IMR-90 (cell line): ENCODE results near the gene USB1. TPM values are rescaled to one million over a fixed set of nuclear protein-coding genes. Genes with fewer than 3 reads are reported as not detected.

Source experiments
- ATAC-seq: fragments of 200-7000 bp; cut with Tn5 transposase; 2 replicates; pipeline ENCODE4 v1.9.1; 2020; ENCODE audit warnings: low read depth, mild to moderate bottlenecking, moderate library complexity
- BruUV-seq: library from RNA; stranded (reverse); fragments of 400-500 nt; replicated peaks from 2 replicates; lab custom pipeline; 2021; lab: Mats Ljungman, UMichigan
- CTCF ChIA-PET: fragments of 300-600 bp; formaldehyde crosslinking; extraction: SDS; loops from one replicate; lab custom pipeline; 2021; ENCODE audit warnings: antibody characterized with exemption; lab: Yijun Ruan, JAX
- POLR2A ChIA-PET: fragments of 300-600 bp; sonication (Branson Sonifier 250); formaldehyde crosslinking; loops from one replicate; lab custom pipeline; 2022; ENCODE audit warnings: antibody characterized with exemption; ENCODE audit not compliant: unreplicated experiment; lab: Charles Lee
- DNase-seq: peaks from one replicate; pipeline ENCODE4 v3.0.0; 2013
- H2AFZ ChIP-seq: replicated peaks from 2 replicates; pipeline ENCODE3; 2013; ENCODE audit warnings: low read length, mild to moderate bottlenecking; ENCODE audit not compliant: poor library complexity
- H2AK5ac ChIP-seq: 2 replicates; pipeline ENCODE4 v1.6.1; 2013; ENCODE audit warnings: low read depth, low read length, inconsistent platforms
- H2AK9ac ChIP-seq: replicated peaks from 2 replicates; pipeline ENCODE3; 2013; ENCODE audit warnings: mild to moderate bottlenecking, low read depth, low read length, moderate library complexity; ENCODE audit not compliant: poor library complexity
- H2BK120ac ChIP-seq: 2 replicates; pipeline ENCODE4 v1.6.1; 2013; ENCODE audit warnings: low read depth, low read length, inconsistent platforms
- H2BK15ac ChIP-seq: 3 replicates; pipeline ENCODE4 v1.6.1; 2013; ENCODE audit warnings: low read depth, low read length, inconsistent platforms
- H2BK20ac ChIP-seq: 2 replicates; pipeline ENCODE4 v1.6.1; 2013; ENCODE audit warnings: low read depth, mild to moderate bottlenecking, inconsistent platforms, low read length, moderate library complexity
- H2BK5ac ChIP-seq: 2 replicates; pipeline ENCODE4 v1.6.1; 2013; ENCODE audit warnings: mild to moderate bottlenecking, low read depth, low read length, inconsistent platforms; ENCODE audit not compliant: poor library complexity, severe bottlenecking
- H3K14ac ChIP-seq: replicated peaks from 2 replicates; pipeline ENCODE4 v1.6.1; 2013; ENCODE audit warnings: low read depth, low read length, inconsistent platforms
- H3K18ac ChIP-seq: 2 replicates; pipeline ENCODE4 v1.6.1; 2013; ENCODE audit warnings: low read depth, low read length, control low read depth
- H3K23ac ChIP-seq: 2 replicates; pipeline ENCODE4 v1.6.1; 2013; ENCODE audit warnings: low read depth, low read length, inconsistent platforms
- H3K27ac ChIP-seq: 2 replicates; pipeline ENCODE4 v1.5.1; 2013; ENCODE audit warnings: mild to moderate bottlenecking, control low read depth, low read length; ENCODE audit not compliant: insufficient read depth
- H3K27me3 ChIP-seq: 2 replicates; pipeline ENCODE4 v1.6.1; 2013; ENCODE audit warnings: low read length; ENCODE audit not compliant: control insufficient read depth, insufficient read depth
- H3K36me3 ChIP-seq: 2 replicates; pipeline ENCODE4 v1.6.1; 2013; ENCODE audit warnings: low read length, mixed read lengths; ENCODE audit not compliant: control insufficient read depth, insufficient read depth
- H3K4ac ChIP-seq: 2 replicates; pipeline ENCODE4 v1.6.1; 2013; ENCODE audit warnings: low read depth, low read length, inconsistent platforms
- H3K4me1 ChIP-seq: 2 replicates; pipeline ENCODE4 v1.6.1; 2013; ENCODE audit warnings: low read length, mixed read lengths; ENCODE audit not compliant: control insufficient read depth, insufficient read depth
- H3K4me2 ChIP-seq: 2 replicates; pipeline ENCODE4 v1.6.1; 2013; ENCODE audit warnings: low read depth, mild to moderate bottlenecking, control low read depth, low read length, moderate library complexity
- H3K4me3 ChIP-seq: 2 replicates; pipeline ENCODE4 v1.5.1; 2013; ENCODE audit warnings: low read depth, mild to moderate bottlenecking, control low read depth, low read length, moderate library complexity; ENCODE audit not compliant: insufficient read depth
- H3K56ac ChIP-seq: 2 replicates; pipeline ENCODE4 v1.6.1; 2013; ENCODE audit warnings: low read length, inconsistent platforms; ENCODE audit not compliant: insufficient read depth; ENCODE audit errors: extremely low read depth
- H3K79me1 ChIP-seq, 2 experiments: 2 replicates each; pipeline ENCODE4 v1.6.1; 2013; ENCODE audit warnings: low read length in 2 of 2, inconsistent platforms in 1 of 2, low read depth in 1 of 2
- H3K9ac ChIP-seq: 2 replicates; pipeline ENCODE4 v1.6.1; 2013; ENCODE audit warnings: low read depth, low read length, control low read depth
- H3K9me1 ChIP-seq: 2 replicates; pipeline ENCODE4 v1.6.1; 2013; ENCODE audit warnings: low read length, inconsistent platforms; ENCODE audit not compliant: insufficient read depth
- H3K9me3 ChIP-seq: 2 replicates; pipeline ENCODE4 v1.6.1; 2013; ENCODE audit warnings: low read length; ENCODE audit not compliant: control insufficient read depth, insufficient read depth
- H4K20me1 ChIP-seq: 2 replicates; pipeline ENCODE4 v1.6.1; 2013; ENCODE audit warnings: low read length, inconsistent platforms; ENCODE audit not compliant: insufficient read depth
- H4K5ac ChIP-seq: 2 replicates; pipeline ENCODE4 v1.6.1; 2013; ENCODE audit warnings: mild to moderate bottlenecking, low read depth, low read length, control low read depth
- H4K8ac ChIP-seq, 2 experiments: 2 replicates each; pipeline ENCODE4 v1.6.1; 2013; ENCODE audit warnings: low read depth in 2 of 2, low read length in 2 of 2, control low read depth in 1 of 2, inconsistent platforms in 1 of 2
- H4K91ac ChIP-seq: 2 replicates; pipeline ENCODE4 v1.6.1; 2013; ENCODE audit warnings: low read depth, low read length, inconsistent platforms; ENCODE audit not compliant: insufficient read depth
- BHLHE40 ChIP-seq: fragments of 150-350 bp; IDR thresholded peaks from 2 replicates; pipeline ENCODE4 v1.6.1; 2016; ENCODE audit warnings: mild to moderate bottlenecking, low read depth, low read length
- CEBPB ChIP-seq: IDR thresholded peaks from 2 replicates; pipeline ENCODE4 v1.6.1; 2012; ENCODE audit warnings: low read depth, low read length, improper control_type of control experiment
- CHD1 ChIP-seq: IDR thresholded peaks from 2 replicates; pipeline ENCODE4 v1.6.1; 2012; ENCODE audit warnings: low read depth, low read length, improper control_type of control experiment
- FOS ChIP-seq: fragments of 150-350 bp; IDR thresholded peaks from 2 replicates; pipeline ENCODE4 v1.6.1; 2016; ENCODE audit warnings: low read depth, low read length
- MAFK ChIP-seq: IDR thresholded peaks from 2 replicates; pipeline ENCODE4 v1.6.1; 2012; ENCODE audit warnings: low read depth, low read length, improper control_type of control experiment
- MAZ ChIP-seq: IDR thresholded peaks from 2 replicates; pipeline ENCODE4 v1.6.1; 2012; ENCODE audit warnings: low read depth, mild to moderate bottlenecking, low read length, improper control_type of control experiment, moderate library complexity, borderline replicate concordance
- MXI1 ChIP-seq: IDR thresholded peaks from 2 replicates; pipeline ENCODE4 v1.6.1; 2012; ENCODE audit warnings: low read depth, mild to moderate bottlenecking, low read length, moderate library complexity, borderline replicate concordance
- NFE2L2 ChIP-seq: fragments of 150-350 bp; IDR thresholded peaks from 2 replicates; pipeline ENCODE4 v1.6.1; 2016; ENCODE audit warnings: low read depth, mild to moderate bottlenecking, low read length
- POLR2A ChIP-seq: IDR thresholded peaks from 2 replicates; pipeline ENCODE4 v1.6.1; 2012; ENCODE audit warnings: mild to moderate bottlenecking, low read depth, low read length
- RAD21 ChIP-seq: IDR thresholded peaks from 2 replicates; pipeline ENCODE4 v1.6.1; 2012; ENCODE audit warnings: low read length, improper control_type of control experiment
- RCOR1 ChIP-seq: IDR thresholded peaks from 2 replicates; pipeline ENCODE4 v1.6.1; 2012; ENCODE audit warnings: mild to moderate bottlenecking, low read length, improper control_type of control experiment; ENCODE audit not compliant: insufficient replicate concordance
- RFX5 ChIP-seq: IDR thresholded peaks from 2 replicates; pipeline ENCODE4 v1.8.0; 2012; ENCODE audit warnings: low read depth, mild to moderate bottlenecking, low read length, moderate library complexity
- SMC3 ChIP-seq: fragments of 150-350 bp; IDR thresholded peaks from 2 replicates; pipeline ENCODE4 v1.6.1; 2016; ENCODE audit warnings: low read depth, mild to moderate bottlenecking, antibody characterized with exemption, low read length, moderate library complexity
- WGBS, 2 experiments: methylation state at CpG; one replicate each; pipeline versions ENCODE4 v1.1.5 to v1.1.7; 2013; ENCODE audit warnings: missing lambda C conversion rate in 2 of 2; ENCODE audit not compliant: insufficient read length in 1 of 2; ENCODE audit errors: extremely low coverage in 2 of 2; 5-methylcytosine and 5-hydroxymethylcytosine counted together
- dilution Hi-C: fragments of 300-500 bp; cut with HindIII; formaldehyde crosslinking; loops from one replicate; pipeline ENCODE4 v1.14.3; 2018; ENCODE audit warnings: low sequenced_read_pairs; ENCODE audit not compliant: unreplicated experiment
- in situ Hi-C: fragments of 300-500 bp; cut with MboI; formaldehyde crosslinking; loops from 3 replicates; pipeline ENCODE4 v1.14.3; 2019; ENCODE audit warnings: low sequenced_read_pairs, inconsistent platforms, mixed read lengths
- intact Hi-C: fragments of 100-400 bp; cut with micrococcal nuclease; formaldehyde crosslinking; loops from 2 replicates; pipeline ENCODE4 v1.10.0; 2022
- polyA plus RNA-seq, 3 experiments: library from polyadenylated mRNA; depleted of rRNA; stranded (reverse); fragments of >200 nt; gene quantifications; 2 replicates each; pipeline ENCODE4 v1.2.3, GENCODE V29; 2012; ENCODE audit warnings: low replicate concordance in 1 of 3
- total RNA-seq: library from RNA; depleted of rRNA; stranded (reverse); fragments of >200 nt; gene quantifications from 2 replicates; pipeline ENCODE4 v1.2.3, GENCODE V29; 2012
- TF ChIP-seq, protein P1 (sequence below): fragments of 150-350 bp; IDR thresholded peaks from 2 replicates; pipeline ENCODE4 v1.6.1; 2016; ENCODE audit warnings: low read depth, mild to moderate bottlenecking, low read length, moderate library complexity, borderline replicate concordance
- TF ChIP-seq, protein P2 (sequence below): conservative IDR thresholded peaks from 2 replicates; pipeline ENCODE4 v1.5.1; 2012; ENCODE audit warnings: mild to moderate bottlenecking, low read depth, low read length, improper control_type of control experiment
- TF ChIP-seq, protein P3 (sequence below): fragments of 150-350 bp; IDR thresholded peaks from 2 replicates; pipeline ENCODE4 v1.6.1; 2017; ENCODE audit warnings: mild to moderate bottlenecking, antibody characterized with exemption, low read length, low read depth

Gene USB1
- total and polyA plus RNA-seq, 2 of the 4 experiments (the other 2 are of a cell fraction), result 45.9 to 94.9 TPM

DNA sequence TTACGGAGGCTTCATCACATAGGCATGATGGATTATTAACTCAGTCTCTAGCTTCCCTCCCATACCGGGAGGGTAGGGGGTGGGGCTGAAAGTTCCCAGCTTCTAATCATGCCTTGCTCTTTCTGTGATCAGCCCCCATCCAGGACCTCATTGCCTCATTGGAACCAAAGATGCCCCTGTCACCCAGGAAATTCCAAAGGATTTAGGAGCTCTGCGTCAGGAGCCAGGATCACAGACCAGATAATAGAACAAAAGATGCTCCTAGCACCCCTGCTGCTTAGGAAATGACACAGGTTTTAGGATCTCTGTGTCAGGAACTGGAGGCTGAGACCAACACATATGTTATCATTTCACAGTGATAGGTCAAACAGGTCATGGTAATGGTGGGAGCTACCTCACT is 9.7 kb downstream of the USB1 start:
- intact Hi-C loops (no loop called here), in situ Hi-C loops (no loop called here), dilution Hi-C loops (no loop called here)
- H2BK120ac ChIP-seq, result no peak overlapping the region
- no peak overlapping the region for H3K23ac ChIP-seq
- ATAC-seq (no peak), DNase-seq (no peak)
- no peak overlapping the region for H2BK5ac ChIP-seq
- no TSS peak for BruUV-seq
- H3K4ac ChIP-seq, result no peak overlapping the region; the same call in 1 of the 2 replicates
- WGBS, 2 experiments, result no CpG with 5 or more reads among the region's 3 CpGs
- H2BK15ac ChIP-seq, result no peak overlapping the region
- H4K5ac ChIP-seq, result no peak overlapping the region
- H2BK20ac ChIP-seq, result peak overlapping the region; percentile 54; the same call in 1 of the 2 replicates
- H2AK5ac ChIP-seq, result peak overlapping the region; percentile 67; the same call in 1 of the 2 replicates
- H2AFZ ChIP-seq, result no peak overlapping the region
- ChIA-PET POLR2A (no interaction called here), CTCF (interaction anchor here (2.1 kb wide), 1 partner anchor 111 kb away, joined by 6 read pairs; no protein-coding TSS in a partner anchor)
- TF ChIP-seq RAD21 (no peak), CEBPB (no peak), SMC3 (no peak), MAZ (no peak), CHD1 (no peak), MAFK (no peak), NFE2L2 (no peak), MXI1 (no peak), RCOR1 (no peak), RFX5 (no peak), BHLHE40 (no peak), FOS (no peak), POLR2A (no peak)
- TF ChIP-seq, protein P1, sequence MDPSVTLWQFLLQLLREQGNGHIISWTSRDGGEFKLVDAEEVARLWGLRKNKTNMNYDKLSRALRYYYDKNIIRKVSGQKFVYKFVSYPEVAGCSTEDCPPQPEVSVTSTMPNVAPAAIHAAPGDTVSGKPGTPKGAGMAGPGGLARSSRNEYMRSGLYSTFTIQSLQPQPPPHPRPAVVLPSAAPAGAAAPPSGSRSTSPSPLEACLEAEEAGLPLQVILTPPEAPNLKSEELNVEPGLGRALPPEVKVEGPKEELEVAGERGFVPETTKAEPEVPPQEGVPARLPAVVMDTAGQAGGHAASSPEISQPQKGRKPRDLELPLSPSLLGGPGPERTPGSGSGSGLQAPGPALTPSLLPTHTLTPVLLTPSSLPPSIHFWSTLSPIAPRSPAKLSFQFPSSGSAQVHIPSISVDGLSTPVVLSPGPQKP, result no peak
- TF ChIP-seq, protein P2, sequence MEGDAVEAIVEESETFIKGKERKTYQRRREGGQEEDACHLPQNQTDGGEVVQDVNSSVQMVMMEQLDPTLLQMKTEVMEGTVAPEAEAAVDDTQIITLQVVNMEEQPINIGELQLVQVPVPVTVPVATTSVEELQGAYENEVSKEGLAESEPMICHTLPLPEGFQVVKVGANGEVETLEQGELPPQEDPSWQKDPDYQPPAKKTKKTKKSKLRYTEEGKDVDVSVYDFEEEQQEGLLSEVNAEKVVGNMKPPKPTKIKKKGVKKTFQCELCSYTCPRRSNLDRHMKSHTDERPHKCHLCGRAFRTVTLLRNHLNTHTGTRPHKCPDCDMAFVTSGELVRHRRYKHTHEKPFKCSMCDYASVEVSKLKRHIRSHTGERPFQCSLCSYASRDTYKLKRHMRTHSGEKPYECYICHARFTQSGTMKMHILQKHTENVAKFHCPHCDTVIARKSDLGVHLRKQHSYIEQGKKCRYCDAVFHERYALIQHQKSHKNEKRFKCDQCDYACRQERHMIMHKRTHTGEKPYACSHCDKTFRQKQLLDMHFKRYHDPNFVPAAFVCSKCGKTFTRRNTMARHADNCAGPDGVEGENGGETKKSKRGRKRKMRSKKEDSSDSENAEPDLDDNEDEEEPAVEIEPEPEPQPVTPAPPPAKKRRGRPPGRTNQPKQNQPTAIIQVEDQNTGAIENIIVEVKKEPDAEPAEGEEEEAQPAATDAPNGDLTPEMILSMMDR, result no peak
- TF ChIP-seq, protein P3, sequence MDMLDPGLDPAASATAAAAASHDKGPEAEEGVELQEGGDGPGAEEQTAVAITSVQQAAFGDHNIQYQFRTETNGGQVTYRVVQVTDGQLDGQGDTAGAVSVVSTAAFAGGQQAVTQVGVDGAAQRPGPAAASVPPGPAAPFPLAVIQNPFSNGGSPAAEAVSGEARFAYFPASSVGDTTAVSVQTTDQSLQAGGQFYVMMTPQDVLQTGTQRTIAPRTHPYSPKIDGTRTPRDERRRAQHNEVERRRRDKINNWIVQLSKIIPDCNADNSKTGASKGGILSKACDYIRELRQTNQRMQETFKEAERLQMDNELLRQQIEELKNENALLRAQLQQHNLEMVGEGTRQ, result no peak
- H2AK9ac ChIP-seq, result peak overlapping the region; percentile 3
- 0 out of 2 replicates have a peak overlapping the region, but pooled peaks have one; percentile 29 for H3K14ac ChIP-seq
- no peak overlapping the region for H3K27ac ChIP-seq
- no peak overlapping the region for H4K8ac ChIP-seq
- H3K18ac ChIP-seq, result no peak overlapping the region
- H4K20me1 ChIP-seq, result peaks cover 9% of the 10 kb centered on the region; the same call in 1 of the 2 replicates
- no peak overlapping the region for H3K9ac ChIP-seq
- H3K36me3 ChIP-seq, result peaks cover 8% of the 10 kb centered on the region
- peaks cover 23% of the 10 kb centered on the region for H3K9me1 ChIP-seq
- no peak overlapping the region for H3K4me2 ChIP-seq
- H3K27me3 ChIP-seq, result no peaks in the 10 kb centered on the region
- peaks cover 9% of the 10 kb centered on the region for H3K4me1 ChIP-seq
- no peaks in the 10 kb centered on the region for H3K9me3 ChIP-seq
- peaks cover 4 to 26% of the 10 kb centered on the region in 2 experiments for H3K79me1 ChIP-seq
- no peak overlapping the region for H3K4me3 ChIP-seq
- no peak overlapping the region for H3K56ac ChIP-seq
- H4K91ac ChIP-seq, result no peak overlapping the region; the same call in 1 of the 2 replicates
